Stomach (tissue), 9 donors: Measurements from ENCODE around the gene SLAIN2. TPM values are rescaled to one million over a fixed set of nuclear protein-coding genes. Genes with fewer than 3 reads are reported as not detected.

Experiments used
- DNase-seq, 2 donors: peaks; one replicate each; pipeline versions ENCODE4 v3.0.0 to v3.0.0-alpha.2; 2013 to 2019
- H3K27ac ChIP-seq, 5 donors: fragments of 200-600 bp in 4 of 5; sonication (generic) in 4 of 5; one replicate each; pipeline ENCODE4 v1.5.1; 2013 to 2019; ENCODE audit warnings: mild to moderate bottlenecking in 1 of 5, moderate library complexity in 1 of 5
- H3K27me3 ChIP-seq, 3 donors: fragments of 200-600 bp; sonication (generic); one replicate each; pipeline ENCODE4 v1.5.1; 2017 to 2019; ENCODE audit warnings: mixed run types in 1 of 3
- H3K36me3 ChIP-seq, 4 donors: fragments of 200-600 bp; sonication (generic); 1 replicate in 3 of 4; 2 replicates in 1 of 4; pipeline ENCODE4 v1.5.1; 2016 to 2019
- H3K4me1 ChIP-seq, 4 donors: fragments of 200-600 bp; sonication (generic); one replicate each; pipeline ENCODE4 v1.5.1; 2016 to 2019
- H3K4me3 ChIP-seq, 4 donors: fragments of 200-600 bp; sonication (generic) in 3 of 4; one replicate each; pipeline ENCODE4 v1.5.1; 2016 to 2019; ENCODE audit warnings: mild to moderate bottlenecking in 1 of 4
- H3K9me3 ChIP-seq, 4 donors: fragments of 200-600 bp; sonication (generic); one replicate each; pipeline ENCODE4 v1.5.1; 2016 to 2019
- EP300 ChIP-seq: sonication (generic); formaldehyde crosslinking; IDR thresholded peaks from one replicate; pipeline ENCODE4 v1.6.1; 2017; ENCODE audit warnings: antibody characterized with exemption
- POLR2A ChIP-seq, 4 donors: fragments of 450-650 bp; IDR thresholded peaks; one replicate each; pipeline ENCODE4 v1.6.1; 2016; ENCODE audit warnings: antibody characterized with exemption in 4 of 4, control low read depth in 2 of 4, mild to moderate bottlenecking in 1 of 4, moderate library complexity in 1 of 4
- POLR2AphosphoS5 ChIP-seq, 3 donors: sonication (generic); formaldehyde crosslinking; IDR thresholded peaks; one replicate each; pipeline ENCODE4 v1.6.1; 2016; ENCODE audit warnings: antibody characterized with exemption in 3 of 3
- WGBS, 5 donors: extraction: QIAGEN DNeasy Blood & Tissue Kit in 3 of 5; methylation state at CpG; one replicate each; pipeline versions ENCODE4 v1.1.5 to v1.1.7; 2013 to 2018; 5-methylcytosine and 5-hydroxymethylcytosine counted together
- intact Hi-C: fragments of 100-400 bp; cut with DNase I; formaldehyde crosslinking; loops from one replicate; pipeline ENCODE4 v1.15.1; 2023; ENCODE audit warnings: low total_unique reads
- polyA plus RNA-seq, 3 donors: library from polyadenylated mRNA; stranded (reverse); fragments of 200-250 nt; gene quantifications; one replicate each; pipeline ENCODE4 v1.2.3, GENCODE V29; 2013
- total RNA-seq, 5 donors: library from RNA; depleted of rRNA; stranded (reverse); fragments of >200 nt; gene quantifications; one replicate each; pipeline versions ENCODE4 v1.1.0 to v1.2.3, GENCODE V29; 2014 to 2016
- TF ChIP-seq, protein P1 (sequence below), 7 experiments: fragments of 450-650 bp in 4 of 7; fragments of 200-600 bp in 3 of 7; sonication (generic) in 3 of 7; IDR thresholded peaks; one replicate each; pipeline ENCODE4 v1.5.1; 2016 to 2019; ENCODE audit warnings: antibody characterized with exemption in 7 of 7, control low read depth in 2 of 7, mild to moderate bottlenecking in 1 of 7
- donor health status: healthy with polysubstance abuse.
- donor health status: Bipolar disorder and iron deficiency.
- donor health status: healthy.

The SLAIN2 gene
- total and polyA plus RNA-seq, 8 donors, result 16.7 to 274 (median 34.9) TPM

DNA sequence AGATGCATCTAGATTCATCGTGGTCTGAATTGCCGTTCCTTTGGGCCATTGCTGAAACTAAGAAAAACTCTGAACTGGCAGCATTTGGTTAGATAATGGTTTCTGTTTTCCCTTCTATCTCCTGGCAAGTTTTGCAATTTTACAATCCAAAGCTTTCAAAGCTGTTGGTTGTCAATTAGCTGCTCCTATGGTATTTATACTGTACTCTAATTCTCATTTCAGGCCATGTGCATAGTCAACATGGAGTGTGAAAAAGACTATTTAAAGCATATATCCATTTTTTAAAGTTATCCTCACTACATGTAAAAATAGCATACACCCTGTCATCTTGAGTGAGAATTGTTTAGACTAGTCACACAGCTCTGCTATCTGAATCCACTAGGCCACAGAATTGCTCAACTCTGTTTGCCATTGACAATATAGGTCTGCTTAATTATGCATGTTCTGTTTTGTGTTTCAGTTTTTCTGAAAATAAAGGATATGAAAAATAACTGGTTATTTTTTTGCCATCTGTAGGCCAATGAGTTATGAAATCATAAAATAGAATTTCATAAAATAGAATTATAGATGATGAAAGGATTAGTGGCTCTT is 44.0 kb upstream of the SLAIN2 start:
- Histone ChIP-seq H3K4me1 (no peaks in the 10 kb centered on the region), H3K27ac (no peak overlapping the region), H3K27me3 (no peaks in the 10 kb centered on the region), H3K36me3 (no peaks in the 10 kb centered on the region), H3K9me3 (no peaks in the 10 kb centered on the region), H3K4me3 (no peak overlapping the region)
- WGBS, 5 donors, result 86 to 98% (median 93%) methylated on average over 2 of the region's 2 CpGs
- DNase-seq, result no peak
- no peak for TF ChIP-seq EP300
- TF ChIP-seq POLR2A (IDR thresholded peaks at IDR 0.05), result no peak
- TF ChIP-seq, protein P1, sequence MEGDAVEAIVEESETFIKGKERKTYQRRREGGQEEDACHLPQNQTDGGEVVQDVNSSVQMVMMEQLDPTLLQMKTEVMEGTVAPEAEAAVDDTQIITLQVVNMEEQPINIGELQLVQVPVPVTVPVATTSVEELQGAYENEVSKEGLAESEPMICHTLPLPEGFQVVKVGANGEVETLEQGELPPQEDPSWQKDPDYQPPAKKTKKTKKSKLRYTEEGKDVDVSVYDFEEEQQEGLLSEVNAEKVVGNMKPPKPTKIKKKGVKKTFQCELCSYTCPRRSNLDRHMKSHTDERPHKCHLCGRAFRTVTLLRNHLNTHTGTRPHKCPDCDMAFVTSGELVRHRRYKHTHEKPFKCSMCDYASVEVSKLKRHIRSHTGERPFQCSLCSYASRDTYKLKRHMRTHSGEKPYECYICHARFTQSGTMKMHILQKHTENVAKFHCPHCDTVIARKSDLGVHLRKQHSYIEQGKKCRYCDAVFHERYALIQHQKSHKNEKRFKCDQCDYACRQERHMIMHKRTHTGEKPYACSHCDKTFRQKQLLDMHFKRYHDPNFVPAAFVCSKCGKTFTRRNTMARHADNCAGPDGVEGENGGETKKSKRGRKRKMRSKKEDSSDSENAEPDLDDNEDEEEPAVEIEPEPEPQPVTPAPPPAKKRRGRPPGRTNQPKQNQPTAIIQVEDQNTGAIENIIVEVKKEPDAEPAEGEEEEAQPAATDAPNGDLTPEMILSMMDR (IDR thresholded peaks at IDR 0.05), result no peak
- no peak for TF ChIP-seq POLR2AphosphoS5 (IDR thresholded peaks at IDR 0.05)
- intact Hi-C loops, result no loop called here

DNA sequence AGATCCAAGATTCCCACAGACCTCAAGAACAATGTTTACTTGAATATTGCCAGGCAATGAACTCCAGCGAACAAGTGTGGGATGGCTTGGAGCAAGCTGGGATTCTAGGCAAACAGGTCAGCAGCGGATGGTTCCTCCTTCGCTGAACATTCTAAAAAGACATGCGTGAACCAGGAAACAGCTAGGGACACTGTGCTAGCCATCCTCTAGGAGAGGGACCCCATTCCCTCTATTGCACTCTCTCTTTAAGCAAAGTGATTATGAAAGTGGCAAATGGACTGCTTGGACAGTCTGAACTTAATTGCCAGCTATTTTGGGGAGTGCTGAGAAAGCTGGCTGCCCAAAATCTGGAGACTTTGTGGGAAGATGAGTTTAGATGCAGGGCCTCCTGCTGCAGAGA is 41.8 kb upstream of the SLAIN2 start:
- H3K4me1 ChIP-seq, result no peaks in the 10 kb centered on the region
- intact Hi-C loops, result no loop called here
- no peaks in the 10 kb centered on the region for H3K36me3 ChIP-seq

DNA sequence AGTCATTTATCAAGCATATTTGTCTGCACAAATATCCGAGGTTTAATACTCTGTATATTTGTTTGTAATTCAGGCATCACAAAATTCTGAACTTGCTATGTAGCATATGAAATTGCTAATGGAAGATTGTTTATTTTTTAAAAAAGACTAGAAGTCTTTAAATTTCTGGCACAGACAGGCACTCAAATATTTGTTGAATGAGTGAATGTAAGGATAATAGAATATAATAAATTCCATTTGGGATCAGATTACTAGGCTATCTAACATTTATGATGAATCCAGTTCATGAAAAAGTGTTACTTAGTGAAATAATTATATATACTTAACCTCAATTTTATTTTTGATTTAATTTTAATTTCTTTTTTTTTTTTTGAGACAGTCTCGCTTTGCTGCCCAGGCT is 41.3 kb upstream of the SLAIN2 start:
- TF ChIP-seq EP300 (no peak), POLR2AphosphoS5 (IDR thresholded peaks at IDR 0.05) (no peak), POLR2A (IDR thresholded peaks at IDR 0.05) (no peak)
- TF ChIP-seq, protein P1 (IDR thresholded peaks at IDR 0.05), result no peak
- DNase-seq, result no peak
- H3K4me1 ChIP-seq, result no peaks in the 10 kb centered on the region
- no peak overlapping the region for H3K27ac ChIP-seq
- no peaks in the 10 kb centered on the region for H3K9me3 ChIP-seq
- no peaks in the 10 kb centered on the region for H3K36me3 ChIP-seq
- H3K4me3 ChIP-seq, result no peak overlapping the region
- no peaks in the 10 kb centered on the region for H3K27me3 ChIP-seq
- 53 to 84% (median 81%) methylated on average over 2 of the region's 2 CpGs for WGBS, 5 donors
- intact Hi-C loops, result no loop called here

More for the DNA sequence above, 41.8 kb upstream of the SLAIN2 start:
- no peak overlapping the region for H3K4me3 ChIP-seq
- no peaks in the 10 kb centered on the region for H3K9me3 ChIP-seq
- no peak for DNase-seq
- TF ChIP-seq POLR2A (IDR thresholded peaks at IDR 0.05), result no peak
- TF ChIP-seq POLR2AphosphoS5 (IDR thresholded peaks at IDR 0.05), result no peak
- H3K27ac ChIP-seq, result no peak overlapping the region
- 80 to 94% (median 87%) methylated on average over 4 of the region's 4 CpGs for WGBS, 5 donors
- H3K27me3 ChIP-seq, result no peaks in the 10 kb centered on the region

DNA sequence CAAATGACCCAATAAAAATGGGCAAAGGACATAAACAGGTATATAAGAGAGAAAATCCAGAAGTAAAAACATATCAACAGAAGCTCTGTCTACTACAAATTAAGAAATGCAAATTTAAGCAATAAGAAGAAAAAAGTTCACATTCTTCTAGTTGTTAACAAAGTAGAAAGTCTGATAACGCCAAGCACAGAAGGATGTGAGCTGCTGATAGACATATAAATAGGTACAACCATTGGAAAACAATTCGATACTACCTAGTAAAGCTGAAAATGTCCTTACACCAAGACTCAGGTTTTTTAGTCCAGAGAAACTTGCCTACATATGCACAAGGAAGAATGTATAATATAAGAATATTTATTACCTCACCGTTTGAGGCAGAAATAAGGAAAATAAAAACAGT is 35.8 kb upstream of the SLAIN2 start:
- 55 to 73% (median 62%) methylated on average over 3 of the region's 3 CpGs for WGBS, 5 donors
- DNase-seq, result no peak
- H3K9me3 ChIP-seq, result no peaks in the 10 kb centered on the region
- intact Hi-C loops, result no loop called here
- H3K27me3 ChIP-seq, result no peaks in the 10 kb centered on the region
- H3K4me3 ChIP-seq, result no peak overlapping the region
- H3K27ac ChIP-seq, result no peak overlapping the region
- H3K36me3 ChIP-seq, result no peaks in the 10 kb centered on the region
- no peaks in the 10 kb centered on the region for H3K4me1 ChIP-seq
- TF ChIP-seq, protein P1 (IDR thresholded peaks at IDR 0.05), result no peak
- TF ChIP-seq EP300, result no peak
- no peak for TF ChIP-seq POLR2AphosphoS5 (IDR thresholded peaks at IDR 0.05)
- TF ChIP-seq POLR2A (IDR thresholded peaks at IDR 0.05), result no peak

DNA sequence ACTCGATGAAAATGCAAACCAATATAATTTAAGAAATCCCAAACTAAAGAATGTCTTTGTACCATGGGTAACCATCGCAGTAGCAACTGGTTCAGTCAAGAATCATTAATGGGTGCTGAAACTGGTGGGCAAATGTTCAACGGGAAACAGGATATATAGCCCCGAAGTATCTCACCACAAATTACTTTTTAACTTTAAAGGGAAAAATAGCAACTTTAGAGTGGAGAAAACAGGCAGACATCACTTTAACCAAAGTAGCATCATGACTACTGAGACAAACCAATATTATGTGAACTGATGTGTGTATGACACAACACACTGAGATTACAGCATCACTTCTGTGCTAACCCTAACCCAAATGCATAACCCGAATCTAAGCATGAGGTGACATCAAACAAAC is 33.8 kb upstream of the SLAIN2 start:
- Histone ChIP-seq H3K4me3 (no peak overlapping the region), H3K27ac (no peak overlapping the region), H3K36me3 (no peaks in the 10 kb centered on the region), H3K4me1 (no peaks in the 10 kb centered on the region), H3K9me3 (no peaks in the 10 kb centered on the region), H3K27me3 (no peaks in the 10 kb centered on the region)
- intact Hi-C loops, result no loop called here
- no peak for DNase-seq
- TF ChIP-seq, protein P1 (IDR thresholded peaks at IDR 0.05), result no peak
- TF ChIP-seq POLR2AphosphoS5 (IDR thresholded peaks at IDR 0.05), result no peak
- WGBS, 5 donors, result 82 to 90% (median 84%) methylated on average over 5 of the region's 5 CpGs
